ENCODE measurements around the gene DGKZ.
"Not testable (repeated sequence)": the region's sequence is repeated elsewhere in the genome, so short reads cannot be mapped to it uniquely, and the experiment has no call there.

Gene DGKZ, protein sequence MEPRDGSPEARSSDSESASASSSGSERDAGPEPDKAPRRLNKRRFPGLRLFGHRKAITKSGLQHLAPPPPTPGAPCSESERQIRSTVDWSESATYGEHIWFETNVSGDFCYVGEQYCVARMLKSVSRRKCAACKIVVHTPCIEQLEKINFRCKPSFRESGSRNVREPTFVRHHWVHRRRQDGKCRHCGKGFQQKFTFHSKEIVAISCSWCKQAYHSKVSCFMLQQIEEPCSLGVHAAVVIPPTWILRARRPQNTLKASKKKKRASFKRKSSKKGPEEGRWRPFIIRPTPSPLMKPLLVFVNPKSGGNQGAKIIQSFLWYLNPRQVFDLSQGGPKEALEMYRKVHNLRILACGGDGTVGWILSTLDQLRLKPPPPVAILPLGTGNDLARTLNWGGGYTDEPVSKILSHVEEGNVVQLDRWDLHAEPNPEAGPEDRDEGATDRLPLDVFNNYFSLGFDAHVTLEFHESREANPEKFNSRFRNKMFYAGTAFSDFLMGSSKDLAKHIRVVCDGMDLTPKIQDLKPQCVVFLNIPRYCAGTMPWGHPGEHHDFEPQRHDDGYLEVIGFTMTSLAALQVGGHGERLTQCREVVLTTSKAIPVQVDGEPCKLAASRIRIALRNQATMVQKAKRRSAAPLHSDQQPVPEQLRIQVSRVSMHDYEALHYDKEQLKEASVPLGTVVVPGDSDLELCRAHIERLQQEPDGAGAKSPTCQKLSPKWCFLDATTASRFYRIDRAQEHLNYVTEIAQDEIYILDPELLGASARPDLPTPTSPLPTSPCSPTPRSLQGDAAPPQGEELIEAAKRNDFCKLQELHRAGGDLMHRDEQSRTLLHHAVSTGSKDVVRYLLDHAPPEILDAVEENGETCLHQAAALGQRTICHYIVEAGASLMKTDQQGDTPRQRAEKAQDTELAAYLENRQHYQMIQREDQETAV

DNA sequence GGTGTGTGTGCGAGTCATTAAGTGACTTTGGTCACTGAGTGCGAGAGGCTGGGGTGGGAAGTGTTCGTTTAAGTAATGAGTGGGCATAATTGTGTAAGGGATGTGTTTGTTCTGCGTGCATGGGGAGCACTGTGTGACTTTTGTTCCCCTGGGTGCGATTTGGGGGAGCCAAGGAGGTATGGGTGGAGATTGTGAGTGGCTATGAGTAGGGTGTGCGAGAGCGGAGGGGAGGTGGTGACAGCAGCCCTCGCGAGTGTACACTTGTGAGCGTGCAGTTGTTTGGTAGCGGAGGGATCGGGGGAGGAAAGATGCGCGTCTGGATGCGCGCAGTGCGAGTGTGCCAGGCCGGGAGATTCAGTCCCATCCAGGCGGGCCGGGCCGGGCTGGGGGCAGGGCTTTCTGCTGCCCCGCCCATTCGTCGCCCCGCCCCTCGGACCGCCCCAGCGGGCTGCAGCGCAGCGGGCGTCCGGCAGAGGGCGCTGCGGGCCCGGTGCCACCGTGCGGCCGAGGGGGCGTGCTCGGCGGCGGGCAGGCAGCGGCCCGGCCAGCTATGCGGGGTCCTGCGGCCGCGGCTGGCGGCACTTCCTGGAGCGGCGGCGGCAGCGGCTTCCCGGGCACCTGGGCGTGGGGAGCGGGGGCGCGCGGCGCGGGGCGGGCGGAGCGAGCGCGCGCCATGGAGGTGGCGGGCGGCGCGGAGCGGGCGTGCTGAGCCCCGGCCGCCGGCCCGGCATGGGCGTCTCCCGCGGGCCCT is at the start of gene DGKZ:
Gene DGKZ (plus strand): TSS at position 578 of the 751 bp plus-strand sequence. CDS start 197 bp downstream, outside the sequence.
- no peak for FAIRE-seq

DNA sequence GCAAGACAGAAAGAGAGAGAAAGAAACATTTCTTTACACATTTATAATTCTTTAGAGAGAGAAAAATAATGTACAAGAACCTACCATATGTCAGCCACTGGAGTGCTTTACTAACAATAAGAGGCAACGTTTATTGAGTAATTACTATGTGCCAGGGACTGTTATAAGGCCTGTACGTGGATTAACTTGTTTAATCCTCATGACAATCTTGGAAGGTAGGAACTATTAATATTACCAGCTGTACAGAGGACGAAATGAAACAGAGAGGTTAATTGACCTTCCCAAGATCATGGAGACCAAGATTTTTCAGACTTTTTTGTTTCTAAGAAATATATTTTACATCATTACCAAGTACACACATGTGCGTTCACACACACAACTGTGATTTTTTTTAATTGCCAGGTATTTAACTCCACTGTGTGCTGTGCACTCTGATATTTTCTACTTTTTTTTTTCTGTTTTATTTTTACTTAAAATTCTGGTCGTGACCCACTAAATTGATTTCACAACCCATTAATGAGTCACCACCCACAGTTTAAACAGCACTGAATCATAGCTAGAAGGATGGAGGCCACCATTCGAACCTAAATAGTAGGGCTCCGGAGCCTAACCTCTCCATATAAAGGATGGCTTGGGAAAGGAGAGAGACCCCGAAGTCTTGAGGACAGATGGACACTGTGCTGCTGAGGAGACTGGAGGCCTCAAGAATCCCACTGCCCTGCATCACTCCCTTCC is 48.4 kb upstream of the DGKZ start:
- no peak for FAIRE-seq

DNA sequence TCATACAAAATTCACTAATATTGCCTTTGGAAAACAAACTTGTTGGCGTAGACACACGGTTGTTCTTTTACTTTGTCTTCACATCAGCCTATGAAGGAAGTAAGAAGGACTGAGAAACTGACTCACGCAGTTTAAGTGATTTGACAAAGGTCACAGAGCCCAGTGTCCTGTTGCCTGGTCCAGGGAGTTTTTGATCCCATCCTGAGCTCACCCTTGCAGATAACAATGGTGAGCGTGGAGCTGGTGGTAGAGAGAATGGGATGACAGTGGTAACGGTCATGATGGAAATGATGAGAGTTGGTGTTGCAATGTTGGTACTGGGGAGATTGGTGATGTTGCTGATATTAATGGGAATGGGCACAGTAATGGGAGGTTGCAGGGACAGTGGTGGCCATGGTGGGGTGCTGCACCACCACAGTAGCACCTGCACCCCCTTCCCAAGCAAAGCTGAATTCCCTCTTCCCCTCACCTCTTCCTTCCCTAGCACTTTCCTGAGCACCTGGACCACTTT is 47.8 kb upstream of the DGKZ start:
- no peak for FAIRE-seq

DNA sequence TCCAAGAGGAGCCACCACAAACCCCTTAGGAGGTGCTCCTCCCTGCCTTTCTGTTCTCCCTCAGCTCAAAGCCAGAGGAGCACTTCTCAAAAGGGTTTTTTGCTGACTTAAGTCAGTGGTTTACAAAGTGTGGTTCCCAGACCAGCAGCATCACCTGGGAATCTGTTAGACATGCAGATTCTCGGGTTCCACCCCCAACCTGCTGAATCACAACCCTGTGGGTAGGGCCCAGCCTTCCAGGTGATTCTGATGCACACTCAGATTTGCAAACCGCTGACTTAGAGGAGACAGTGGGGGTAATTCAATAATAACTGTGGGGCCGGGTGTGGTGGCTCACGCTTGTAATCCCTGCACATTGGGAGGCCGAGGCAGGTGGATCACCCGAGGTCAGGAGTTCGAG is 47.0 kb upstream of the DGKZ start:
- FAIRE-seq, result no peak

DNA sequence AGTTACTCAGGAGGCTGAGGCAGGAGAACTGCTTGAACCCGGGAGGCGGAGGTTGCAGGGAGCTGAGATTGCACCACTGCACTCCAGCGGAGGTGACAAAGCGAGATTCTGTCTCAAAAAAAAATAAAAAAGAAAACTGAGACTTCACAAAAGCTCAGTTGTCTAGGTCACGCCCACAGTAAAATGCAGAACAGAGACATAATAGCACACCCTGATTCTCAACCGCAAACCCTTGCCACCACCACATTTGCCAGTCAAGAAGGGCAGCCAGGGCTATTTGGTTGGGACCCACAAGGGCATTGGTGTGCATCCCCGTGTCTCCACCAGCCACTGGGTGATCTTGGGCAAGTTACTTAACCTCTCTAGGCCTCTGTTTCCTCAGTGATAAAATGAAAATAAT is 44.4 kb upstream of the DGKZ start:
- FAIRE-seq, result no peak

DNA sequence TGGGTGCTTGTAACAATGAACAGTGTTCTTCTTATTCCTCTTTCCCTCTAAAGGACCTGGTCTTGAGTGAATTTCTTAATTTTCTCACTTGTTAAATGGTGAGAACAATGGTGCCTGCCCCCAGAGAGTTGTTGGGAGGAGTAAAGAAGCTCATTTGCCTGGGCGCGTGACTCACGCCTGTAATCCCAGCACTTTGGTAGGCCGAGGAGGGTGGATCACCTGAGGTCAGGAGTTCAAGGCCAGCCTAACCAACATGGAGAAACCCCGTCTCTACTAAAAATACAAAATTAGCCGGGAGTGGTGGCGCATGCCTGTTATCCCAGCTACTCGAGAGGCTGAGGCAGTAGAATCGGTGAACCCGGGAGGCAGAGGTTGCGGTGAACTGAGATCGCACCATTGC is 43.2 kb upstream of the DGKZ start:
- not testable (repeated sequence) for FAIRE-seq

DNA sequence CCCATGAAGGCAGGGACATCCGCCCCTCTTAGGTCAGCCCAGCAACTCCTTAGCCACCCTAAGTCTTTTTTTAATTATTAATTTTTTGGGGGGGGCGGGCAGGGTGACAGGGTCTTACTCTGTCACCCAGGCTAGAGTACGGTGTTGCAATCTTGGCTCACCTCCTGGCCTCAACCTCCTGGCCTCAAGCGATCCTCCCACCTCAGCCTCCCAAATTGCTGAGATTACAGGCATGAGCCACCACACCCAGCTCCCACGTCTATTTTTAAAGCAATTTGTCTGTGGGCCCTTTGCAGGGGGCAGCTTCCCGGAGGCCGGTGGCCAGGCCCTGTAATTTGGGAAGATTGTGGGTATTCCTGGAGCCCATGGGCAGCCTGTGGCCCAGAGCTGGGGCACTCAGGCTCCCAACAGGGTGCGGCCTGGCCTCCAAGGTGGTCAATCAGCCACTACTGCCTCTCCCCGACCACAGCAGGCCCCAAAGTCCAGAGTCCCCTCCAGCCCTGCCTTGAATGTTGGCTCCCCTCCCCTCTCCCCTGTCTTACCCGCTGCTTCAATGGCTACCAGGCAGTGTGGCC is 42.6 kb upstream of the DGKZ start:
- no peak for FAIRE-seq

DNA sequence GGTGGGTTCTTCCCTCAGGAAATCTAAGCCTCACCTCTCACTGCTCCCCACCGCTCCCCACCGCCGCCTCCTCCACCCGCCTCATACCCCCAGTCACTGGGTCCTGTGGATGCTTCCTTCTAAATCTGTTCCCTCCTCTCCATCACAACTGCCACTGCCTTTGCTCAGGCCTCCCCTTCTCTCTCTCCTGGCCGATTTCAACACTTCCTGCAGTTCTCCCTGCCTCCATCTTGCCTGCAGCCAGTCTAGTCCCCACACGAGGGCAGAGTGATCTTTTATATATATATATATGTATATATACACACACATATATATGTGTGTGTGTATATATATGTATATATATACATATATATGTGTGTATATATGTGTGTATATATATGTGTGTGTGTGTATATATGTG is 42.0 kb upstream of the DGKZ start:
- FAIRE-seq, result no peak

DNA sequence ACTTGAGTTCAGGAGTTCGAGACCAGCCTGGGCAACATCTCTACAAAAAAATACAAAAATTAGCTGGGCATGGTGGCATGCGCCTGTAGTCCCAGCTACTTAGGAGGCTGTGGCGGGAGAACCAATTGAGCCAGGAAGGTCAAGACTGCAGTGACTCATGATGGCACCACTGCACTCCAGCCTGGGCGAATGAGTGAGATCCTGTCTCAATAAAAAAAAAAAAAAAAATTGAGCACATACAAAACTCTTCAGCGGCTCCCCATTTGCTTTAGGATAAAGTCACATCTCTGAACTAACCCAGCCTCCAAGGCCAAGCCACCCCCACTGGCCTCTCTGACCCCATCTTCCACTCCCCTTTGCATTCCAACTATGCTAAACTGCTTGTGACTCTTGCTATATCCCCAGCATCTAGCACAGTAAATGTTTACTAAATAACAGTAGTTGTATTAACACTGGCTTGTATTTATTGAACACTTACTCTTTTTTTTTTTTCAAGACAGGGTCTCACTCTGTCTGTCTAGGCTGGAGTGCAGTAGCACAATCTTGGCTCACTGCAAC is 40.9 kb upstream of the DGKZ start:
- FAIRE-seq, result no peak

DNA sequence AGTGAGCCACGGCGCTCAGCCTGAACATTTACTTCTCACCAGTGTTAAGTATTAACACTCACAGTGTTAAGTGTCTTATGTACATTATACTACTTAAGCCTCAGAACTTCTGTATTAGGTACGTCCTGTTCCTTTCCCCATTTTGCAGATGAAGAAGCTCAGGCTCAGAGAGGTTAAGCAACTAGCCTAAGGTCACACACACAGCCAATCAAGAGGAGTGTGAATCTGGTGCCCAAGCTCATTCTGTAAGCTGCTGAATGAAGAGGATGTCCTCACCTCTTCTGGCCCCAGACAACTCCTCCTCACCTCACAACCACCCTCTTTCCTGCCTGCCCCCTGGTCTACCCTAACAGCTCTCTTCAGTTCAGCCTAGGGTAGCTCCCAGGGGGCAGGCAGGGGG is 39.9 kb upstream of the DGKZ start:
- FAIRE-seq, result no peak

DNA sequence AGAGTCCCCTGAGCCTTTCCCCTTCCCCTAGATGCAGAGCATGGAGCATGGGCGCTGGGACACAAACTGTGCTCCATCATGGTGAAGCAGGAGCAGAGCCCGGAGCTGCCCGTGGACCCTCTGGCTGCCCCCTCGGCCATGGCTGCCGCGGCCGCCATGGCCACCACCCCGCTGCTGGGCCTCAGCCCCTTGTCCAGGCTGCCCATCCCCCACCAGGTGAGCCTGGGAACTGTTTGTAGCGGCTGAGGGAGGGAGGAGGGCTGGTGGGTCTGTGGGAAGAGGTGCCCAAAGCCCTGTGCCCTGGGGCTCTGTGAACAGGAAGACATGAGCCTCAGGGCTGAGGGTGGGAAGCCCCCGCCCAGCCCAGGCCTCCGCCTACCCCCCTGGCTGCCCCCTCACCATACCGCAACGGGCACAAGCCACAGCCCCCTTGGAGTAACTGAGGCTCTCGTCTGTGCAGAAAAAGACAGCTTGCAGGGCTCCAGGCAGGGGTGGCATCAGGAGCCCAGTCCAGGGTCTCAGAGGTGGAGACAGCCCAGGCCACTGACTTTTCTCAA is 39.4 kb upstream of the DGKZ start:
- no peak for FAIRE-seq

DNA sequence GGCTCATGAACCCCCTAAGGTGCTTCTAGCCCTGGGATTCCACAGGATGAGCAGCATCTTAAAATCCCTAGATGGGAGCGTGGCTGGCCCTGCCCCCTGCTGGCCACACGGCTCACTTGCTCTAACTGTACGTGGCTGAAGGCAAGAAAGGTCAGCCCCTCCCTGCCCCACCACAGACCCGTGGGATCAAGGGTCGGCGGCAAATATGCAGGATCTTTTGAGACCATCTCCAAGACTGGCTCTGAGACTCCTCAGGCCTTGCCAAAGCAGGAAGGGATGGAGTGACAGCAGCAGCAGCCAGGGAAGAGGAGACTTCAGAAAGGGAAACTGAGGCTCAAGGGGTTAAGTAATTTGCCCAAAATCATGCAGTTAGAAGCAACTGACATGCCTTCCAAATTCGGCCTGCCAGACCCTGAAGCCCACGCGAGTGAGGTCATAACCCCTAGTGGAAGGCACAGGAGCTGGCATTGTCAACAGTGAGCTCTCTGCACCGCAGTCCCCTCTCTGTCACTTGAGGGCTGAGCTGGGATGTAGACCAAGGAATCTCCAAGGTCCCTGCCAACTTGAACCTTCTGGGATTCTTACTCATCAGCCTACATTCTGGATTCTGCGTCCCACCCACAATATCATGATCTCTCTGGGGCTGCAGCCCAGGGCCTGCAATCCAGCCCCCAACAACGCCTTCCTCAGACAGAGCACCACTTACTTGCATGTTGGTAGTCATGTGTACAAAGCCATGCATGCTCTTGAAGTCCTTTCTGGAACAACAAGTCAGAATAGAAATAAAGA is 38.4 kb upstream of the DGKZ start:
- FAIRE-seq, result no peak

DNA sequence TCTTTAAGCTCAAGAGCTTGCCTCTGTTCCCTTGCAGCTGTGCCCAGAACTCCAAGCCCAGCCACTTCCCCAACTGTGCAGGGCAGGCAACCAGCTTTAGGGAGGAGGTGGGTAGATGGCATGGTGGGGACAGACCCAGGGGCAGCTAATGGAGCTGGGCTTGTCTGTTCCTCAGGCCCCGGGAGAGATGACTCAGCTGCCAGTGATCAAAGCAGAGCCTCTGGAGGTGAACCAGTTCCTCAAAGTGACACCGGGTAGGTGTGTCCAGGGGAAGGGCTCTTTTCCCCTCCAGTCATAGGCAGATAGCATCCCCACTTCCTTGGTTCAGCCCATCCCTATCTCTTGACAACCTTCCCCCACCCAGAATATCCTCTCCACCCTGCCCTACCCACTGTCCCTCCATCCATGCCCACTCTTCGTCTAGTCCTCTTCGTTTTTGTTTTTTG is 37.4 kb upstream of the DGKZ start:
- no peak for FAIRE-seq

DNA sequence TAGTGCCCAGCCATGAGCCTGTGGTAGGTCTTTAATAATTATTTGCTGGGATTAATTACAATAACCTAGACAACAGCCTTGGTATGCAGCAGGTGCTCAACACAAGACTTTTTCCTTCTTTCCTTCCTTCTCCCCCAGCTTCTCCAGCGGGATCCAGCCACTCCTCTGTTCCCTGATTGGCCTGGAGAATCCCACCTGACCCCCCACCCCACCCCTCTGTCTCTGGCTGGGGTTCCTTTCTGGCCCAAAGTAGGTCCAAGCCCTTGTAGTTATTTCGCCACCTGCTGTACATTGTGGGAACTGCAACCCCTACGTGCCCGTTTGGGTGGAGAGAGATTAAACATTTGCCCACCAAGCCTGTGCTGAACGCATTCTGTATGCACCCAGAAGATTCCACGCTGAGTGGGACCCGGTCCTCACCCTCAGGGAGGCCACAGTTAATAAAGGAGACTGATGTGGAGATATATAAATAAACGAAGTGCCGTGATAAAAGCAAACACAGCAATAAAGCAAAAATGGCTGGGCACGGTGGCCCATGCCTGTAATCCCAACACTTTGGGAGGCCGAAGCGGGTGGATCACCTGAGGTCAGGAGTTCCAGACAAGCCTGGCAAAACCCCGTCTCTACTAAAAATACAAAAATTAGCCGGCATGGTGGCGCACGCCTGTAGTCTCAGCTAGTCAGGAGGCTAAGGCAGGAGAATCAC is 32.1 kb upstream of the DGKZ start:
- no peak for FAIRE-seq

DNA sequence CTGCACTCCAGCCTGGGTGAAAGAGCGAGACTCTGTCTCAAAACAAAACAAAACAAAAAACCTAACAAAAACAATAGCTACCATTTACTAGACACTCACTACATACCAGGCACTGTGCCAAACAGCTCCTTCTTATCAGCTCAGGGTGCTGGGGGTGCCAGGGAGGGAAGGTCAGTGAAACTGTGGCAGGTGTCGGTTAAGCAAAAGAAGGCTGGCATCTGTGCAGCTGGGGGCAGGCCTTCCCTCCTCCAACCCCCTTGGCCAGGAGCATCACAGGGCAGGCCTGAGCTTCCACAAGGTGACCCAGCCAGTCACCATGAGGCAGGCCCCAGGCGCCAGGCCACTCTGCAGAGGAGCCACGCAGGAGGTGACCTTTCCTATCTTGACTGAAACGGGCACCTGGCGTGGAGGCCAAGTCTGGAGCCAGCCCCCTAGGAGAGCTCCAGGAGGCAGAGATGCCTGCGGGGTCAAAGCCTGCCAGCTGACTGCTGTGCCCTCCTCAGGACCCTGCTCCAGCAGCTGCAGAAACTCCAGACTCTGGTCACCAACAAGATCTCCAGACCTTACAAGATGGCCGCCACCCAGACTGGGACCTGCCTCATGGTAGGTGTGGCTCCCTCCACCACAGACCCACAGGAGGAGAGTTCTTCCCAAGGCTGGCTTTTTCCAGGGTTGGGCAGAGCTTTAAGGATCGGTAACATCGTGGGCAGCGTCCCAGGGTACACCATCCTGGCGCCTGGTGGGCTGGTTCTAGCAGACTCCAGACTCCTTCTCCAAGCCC is 31.3 kb upstream of the DGKZ start:
- no peak for FAIRE-seq

DNA sequence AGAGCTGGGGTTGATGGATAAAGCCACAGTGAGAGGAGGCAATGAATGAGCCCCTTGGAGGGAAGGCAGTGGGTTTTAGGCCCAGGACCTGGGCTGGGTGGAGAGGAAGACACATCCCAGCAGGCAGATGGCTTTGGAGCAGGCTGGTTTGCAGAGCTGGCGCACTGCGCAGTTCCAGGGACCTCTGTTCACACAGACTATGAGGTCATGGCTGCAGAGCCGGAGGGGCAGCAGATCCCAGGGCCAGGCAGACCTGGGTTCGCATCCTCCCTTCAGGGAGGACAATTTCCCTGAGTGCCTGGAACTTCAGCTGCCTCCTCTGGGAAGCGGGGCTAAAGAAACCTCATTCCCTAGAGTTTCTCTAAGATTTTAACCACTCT is 28.2 kb upstream of the DGKZ start:
- no peak for FAIRE-seq

DNA sequence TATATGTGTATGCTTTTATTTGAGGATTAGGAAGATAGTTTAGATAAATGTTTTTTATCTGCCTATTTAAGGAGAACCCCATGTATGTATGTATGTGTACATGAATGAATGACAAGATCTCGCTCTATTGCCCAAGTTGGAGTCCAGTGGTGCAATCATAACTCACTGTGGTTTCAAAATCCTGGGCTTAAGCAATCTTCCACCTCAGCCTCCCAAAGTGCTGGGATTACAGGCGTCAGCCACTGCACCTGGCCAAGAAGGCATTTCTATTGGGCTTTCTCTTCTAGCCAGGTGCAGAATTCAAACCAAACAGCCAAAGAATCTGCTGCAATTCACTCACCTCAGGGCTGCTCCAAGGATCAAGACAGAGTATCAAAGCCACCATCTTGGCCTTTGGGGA is 25.5 kb upstream of the DGKZ start:
- FAIRE-seq, result no peak

DNA sequence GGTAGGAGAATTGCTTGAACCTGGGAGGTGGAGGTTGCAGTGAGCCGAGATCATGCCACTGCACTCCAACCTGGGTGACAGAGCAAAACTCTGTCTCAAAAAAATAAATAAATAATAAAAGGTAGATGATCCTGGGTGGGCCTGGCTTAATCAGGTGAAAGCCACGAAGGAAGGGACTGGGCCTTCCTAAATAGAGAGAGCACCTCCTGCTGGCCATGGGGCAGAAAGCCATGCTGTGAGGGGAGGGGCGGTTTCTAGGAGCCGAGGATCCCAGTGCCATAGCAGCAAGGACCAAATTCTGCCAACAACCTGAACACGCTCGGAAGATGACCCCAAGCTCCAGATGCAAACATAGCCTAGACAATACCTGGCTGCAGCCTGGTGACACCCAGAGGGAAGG is 24.5 kb upstream of the DGKZ start:
- FAIRE-seq, result no peak

All from islet of Langerhans (tissue), 1 donor.